Measurements from ENCODE around the gene NPPC. TPM values are rescaled to one million over a fixed set of nuclear protein-coding genes. Genes with fewer than 3 reads are reported as not detected.

Gene NPPC
- polyA plus RNA-seq, 3 donors, result not detected

DNA sequence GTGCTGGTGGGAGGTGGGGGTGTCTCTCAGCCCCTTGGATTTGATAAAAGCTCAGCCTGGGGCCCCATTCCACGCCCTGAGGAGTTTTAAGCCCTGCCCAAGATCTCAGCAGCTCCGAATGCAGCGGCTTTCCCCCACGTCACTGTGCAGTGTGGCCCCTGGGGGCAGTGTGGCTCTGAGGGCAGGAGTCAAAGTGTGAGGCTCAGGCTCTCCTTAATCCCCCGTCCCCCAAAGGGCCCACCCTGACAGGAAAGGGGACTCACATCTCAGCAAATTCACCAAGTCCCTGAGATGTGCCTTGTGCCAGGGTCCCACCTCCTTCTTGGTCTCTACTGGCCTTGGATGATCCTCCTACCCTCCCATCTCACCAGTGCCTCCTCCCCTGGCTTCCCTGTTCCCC is 25.2 kb downstream of the NPPC start:
- DNase-seq, result no peak
- H3K27me3 ChIP-seq (ENCODE audit: control insufficient read depth in 2 of 2, insufficient read depth in 2 of 2, low read length in 2 of 2), result no peaks in the 10 kb centered on the region
- intact Hi-C loops (cut with micrococcal nuclease), result no loop called here
- TF ChIP-seq, protein P1, sequence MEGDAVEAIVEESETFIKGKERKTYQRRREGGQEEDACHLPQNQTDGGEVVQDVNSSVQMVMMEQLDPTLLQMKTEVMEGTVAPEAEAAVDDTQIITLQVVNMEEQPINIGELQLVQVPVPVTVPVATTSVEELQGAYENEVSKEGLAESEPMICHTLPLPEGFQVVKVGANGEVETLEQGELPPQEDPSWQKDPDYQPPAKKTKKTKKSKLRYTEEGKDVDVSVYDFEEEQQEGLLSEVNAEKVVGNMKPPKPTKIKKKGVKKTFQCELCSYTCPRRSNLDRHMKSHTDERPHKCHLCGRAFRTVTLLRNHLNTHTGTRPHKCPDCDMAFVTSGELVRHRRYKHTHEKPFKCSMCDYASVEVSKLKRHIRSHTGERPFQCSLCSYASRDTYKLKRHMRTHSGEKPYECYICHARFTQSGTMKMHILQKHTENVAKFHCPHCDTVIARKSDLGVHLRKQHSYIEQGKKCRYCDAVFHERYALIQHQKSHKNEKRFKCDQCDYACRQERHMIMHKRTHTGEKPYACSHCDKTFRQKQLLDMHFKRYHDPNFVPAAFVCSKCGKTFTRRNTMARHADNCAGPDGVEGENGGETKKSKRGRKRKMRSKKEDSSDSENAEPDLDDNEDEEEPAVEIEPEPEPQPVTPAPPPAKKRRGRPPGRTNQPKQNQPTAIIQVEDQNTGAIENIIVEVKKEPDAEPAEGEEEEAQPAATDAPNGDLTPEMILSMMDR (IDR thresholded peaks at IDR 0.05), result no peak
- H3K4me3 ChIP-seq (replicated peaks in 1 of 3; ENCODE audit: low read depth in 2 of 3, low read length in 3 of 3), result no peak overlapping the region
- no peaks in the 10 kb centered on the region for H4K20me1 ChIP-seq (ENCODE audit: insufficient read depth, low read length)
- H3K9me3 Mint-ChIP-seq, result no peaks in the 10 kb centered on the region
- H3K79me2 ChIP-seq (ENCODE audit: insufficient read depth, low read length), result no peaks in the 10 kb centered on the region
- no peak overlapping the region for H3K4me3 Mint-ChIP-seq
- WGBS (ENCODE audit: insufficient coverage), result 90% methylated on average over 3 of the region's 5 CpGs
- H2AFZ ChIP-seq (ENCODE audit: insufficient read depth, low read depth, low read length, poor library complexity, severe bottlenecking), result peak overlapping the region; percentile 46
- no peak overlapping the region for H3K4me2 ChIP-seq (replicated peaks; ENCODE audit: extremely low read depth, low read length, poor library complexity, severe bottlenecking)
- no peak overlapping the region for H3K27ac Mint-ChIP-seq
- H3K4me1 Mint-ChIP-seq, result no peaks in the 10 kb centered on the region
- no peaks in the 10 kb centered on the region for H3K9me3 ChIP-seq (replicated peaks in 1 of 2; ENCODE audit: control insufficient read depth in 1 of 2, insufficient read depth in 1 of 2, low read length in 2 of 2)
- no peaks in the 10 kb centered on the region for H3K36me3 ChIP-seq (replicated peaks in 1 of 2; ENCODE audit: control insufficient read depth in 1 of 2, insufficient read depth in 2 of 2, low read length in 2 of 2)
- H3K9ac ChIP-seq (ENCODE audit: insufficient read depth, low read length, poor library complexity, severe bottlenecking), result no peak overlapping the region
- no peak overlapping the region for H3K27ac ChIP-seq (ENCODE audit: low read depth in 1 of 2, low read length in 2 of 2)
- peaks cover 2 to 12% (median 5%) of the 10 kb centered on the region in 3 donors for H3K27me3 Mint-ChIP-seq (ENCODE audit: low read depth in 3 of 3)
- H3K4me1 ChIP-seq (ENCODE audit: control insufficient read depth in 1 of 2, insufficient read depth in 2 of 2, low read length in 2 of 2), result no peaks in the 10 kb centered on the region
- H3K36me3 Mint-ChIP-seq, result no peaks in the 10 kb centered on the region

DNA sequence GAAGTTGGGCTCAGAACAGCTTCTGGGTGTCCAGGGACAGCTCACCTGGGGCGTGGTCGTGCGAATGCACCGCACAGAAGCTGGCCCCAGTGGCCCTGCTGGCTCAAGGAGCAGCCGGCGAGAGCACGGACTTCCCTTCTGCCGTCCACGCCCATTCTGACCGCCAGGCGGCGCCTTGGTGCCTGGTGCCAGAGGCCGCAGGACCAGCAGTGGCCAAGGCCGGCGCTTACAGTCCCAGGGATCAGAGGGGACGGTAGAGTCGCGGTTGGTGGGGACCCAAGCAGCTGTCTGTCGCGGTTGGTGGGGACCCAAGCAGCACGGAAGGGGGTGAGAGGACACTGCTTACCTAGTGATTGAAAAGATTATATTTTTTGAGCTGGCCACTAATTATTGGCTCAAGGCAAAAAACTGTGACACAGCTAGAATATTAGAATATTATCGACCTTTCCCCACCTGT is 25.7 kb downstream of the NPPC start:
- Histone ChIP-seq H3K27me3 (ENCODE audit: control insufficient read depth in 2 of 2, insufficient read depth in 2 of 2, low read length in 2 of 2) (no peaks in the 10 kb centered on the region), H3K4me1 (ENCODE audit: control insufficient read depth in 1 of 2, insufficient read depth in 2 of 2, low read length in 2 of 2) (no peaks in the 10 kb centered on the region), H3K9me3 (replicated peaks in 1 of 2; ENCODE audit: control insufficient read depth in 1 of 2, insufficient read depth in 1 of 2, low read length in 2 of 2) (no peaks in the 10 kb centered on the region), H3K4me3 (replicated peaks in 1 of 3; ENCODE audit: low read depth in 2 of 3, low read length in 3 of 3) (no peak overlapping the region), H3K36me3 (replicated peaks in 1 of 2; ENCODE audit: control insufficient read depth in 1 of 2, insufficient read depth in 2 of 2, low read length in 2 of 2) (no peaks in the 10 kb centered on the region), H3K27ac (ENCODE audit: low read depth in 1 of 2, low read length in 2 of 2) (no peak overlapping the region), H4K20me1 (ENCODE audit: insufficient read depth, low read length) (no peaks in the 10 kb centered on the region), H3K9ac (ENCODE audit: insufficient read depth, low read length, poor library complexity, severe bottlenecking) (no peak overlapping the region), H3K4me2 (replicated peaks; ENCODE audit: extremely low read depth, low read length, poor library complexity, severe bottlenecking) (no peak overlapping the region), H3K79me2 (ENCODE audit: insufficient read depth, low read length) (no peaks in the 10 kb centered on the region), H2AFZ (ENCODE audit: insufficient read depth, low read depth, low read length, poor library complexity, severe bottlenecking) (no peak overlapping the region)
- H3K4me1 Mint-ChIP-seq, result no peaks in the 10 kb centered on the region
- H3K27me3 Mint-ChIP-seq (ENCODE audit: low read depth in 3 of 3), result peaks cover 2 to 12% (median 5%) of the 10 kb centered on the region in 3 donors
- no peak overlapping the region for H3K4me3 Mint-ChIP-seq
- TF ChIP-seq, protein P1 (IDR thresholded peaks at IDR 0.05), result peak; percentile 93
- H3K36me3 Mint-ChIP-seq, result no peaks in the 10 kb centered on the region
- H3K27ac Mint-ChIP-seq, result no peak overlapping the region
- 33% methylated on average over 21 of the region's 22 CpGs for WGBS (ENCODE audit: insufficient coverage)
- peak; percentile 50 to 66 (median 55) for DNase-seq
- intact Hi-C loops (cut with micrococcal nuclease), result no loop called here
- no peaks in the 10 kb centered on the region for H3K9me3 Mint-ChIP-seq

Measured in CD14-positive monocyte (primary cell).